A673 (cell line): ENCODE data around the gene SNX18. TPM values are rescaled to one million over a fixed set of nuclear protein-coding genes. Genes with fewer than 3 reads are reported as not detected.
A peak's percentile ranks its signal among the peaks of the same experiment; 100 is the strongest.

Experiments used
- Bru-seq: library from RNA; stranded (reverse); fragments of 400-500 nt; gene quantifications from one replicate; lab custom pipeline; 2021; lab: Mats Ljungman, UMichigan
- BruChase-seq, 2 experiments: library from RNA; stranded (reverse); fragments of 400-500 nt; gene quantifications; one replicate each; lab custom pipeline; 2021; lab: Mats Ljungman, UMichigan
- BruUV-seq: library from RNA; stranded (reverse); fragments of 400-500 nt; replicated peaks from 2 replicates; lab custom pipeline; 2021; lab: Mats Ljungman, UMichigan
- CTCF ChIA-PET: fragments of 300-600 bp; sonication (Branson Sonifier 250); formaldehyde crosslinking; loops from one replicate; lab custom pipeline; 2022; ENCODE audit warnings: antibody characterized with exemption; lab: Charles Lee
- POLR2A ChIA-PET: fragments of 300-600 bp; sonication (Branson Sonifier 250); formaldehyde crosslinking; loops from one replicate; lab custom pipeline; 2022; ENCODE audit warnings: antibody characterized with exemption; ENCODE audit not compliant: low non-redundant PET; lab: Charles Lee
- DNase-seq: peaks from one replicate; pipeline ENCODE4 v3.0.0-alpha.2; 2015; ENCODE audit warnings: low spot score
- H3K27ac ChIP-seq: fragments of 200-600 bp; sonication (generic); 2 replicates; pipeline ENCODE4 v1.5.1; 2016; ENCODE audit warnings: mixed run types, low read depth, mild to moderate bottlenecking, mixed read lengths, antibody characterized with exemption, low read length; ENCODE audit not compliant: poor library complexity, severe bottlenecking
- H3K27me3 ChIP-seq: fragments of 200-600 bp; sonication (generic); replicated peaks from 2 replicates; pipeline ENCODE4 v1.6.1; 2017; ENCODE audit warnings: mixed run types, low read depth, mild to moderate bottlenecking, mixed read lengths, antibody characterized with exemption, low read length; ENCODE audit not compliant: insufficient read depth, poor library complexity
- H3K36me3 ChIP-seq: fragments of 200-600 bp; sonication (generic); 2 replicates; pipeline ENCODE4 v1.6.1; 2016; ENCODE audit warnings: mixed run types, mild to moderate bottlenecking, mixed read lengths, antibody characterized with exemption, low read length; ENCODE audit not compliant: insufficient read depth, poor library complexity, severe bottlenecking
- H3K4me1 ChIP-seq: fragments of 200-600 bp; sonication (generic); 2 replicates; pipeline ENCODE4 v1.6.1; 2017; ENCODE audit warnings: mixed run types, mild to moderate bottlenecking, mixed read lengths, antibody characterized with exemption, low read length; ENCODE audit not compliant: insufficient read depth, poor library complexity, severe bottlenecking
- H3K4me3 ChIP-seq: fragments of 200-600 bp; sonication (generic); 2 replicates; pipeline ENCODE4 v1.5.1; 2016; ENCODE audit warnings: low read depth, mixed run types, mild to moderate bottlenecking, mixed read lengths, low read length; ENCODE audit not compliant: poor library complexity, severe bottlenecking
- H3K9me3 ChIP-seq: fragments of 200-600 bp; sonication (generic); 2 replicates; pipeline ENCODE4 v1.6.1; 2016; ENCODE audit warnings: mixed run types, low read depth, mild to moderate bottlenecking, mixed read lengths, antibody characterized with exemption, low read length; ENCODE audit not compliant: poor library complexity, severe bottlenecking
- EZH2 ChIP-seq: fragments of 200-600 bp; sonication (generic); IDR thresholded peaks from 2 replicates; pipeline ENCODE4 v1.6.1; 2017; ENCODE audit warnings: borderline replicate concordance, low read depth, mild to moderate bottlenecking, mixed read lengths, antibody characterized with exemption, low read length; ENCODE audit not compliant: poor library complexity, severe bottlenecking
- intact Hi-C: fragments of 100-400 bp; cut with micrococcal nuclease; formaldehyde crosslinking; loops from one replicate; pipeline ENCODE4 v1.10.0; 2022; ENCODE audit not compliant: unreplicated experiment
- long read RNA-seq: library from polyadenylated mRNA; stranded (forward); transcript quantifications from one replicate; pipeline ENCODE4 v2.0.0, GENCODE V29; 2022
- total RNA-seq: library from RNA; stranded (reverse); gene quantifications from 2 replicates; pipeline ENCODE4 v1.2.3, GENCODE V29; 2021
- TF ChIP-seq, protein P1 (sequence below): fragments of 300-800, 200-600 bp; sonication (generic); conservative IDR thresholded peaks from 2 replicates; pipeline ENCODE4 v1.5.1; 2017; ENCODE audit warnings: low read depth, mild to moderate bottlenecking, antibody characterized with exemption, low read length, moderate library complexity, mixed read lengths

Gene SNX18, protein sequence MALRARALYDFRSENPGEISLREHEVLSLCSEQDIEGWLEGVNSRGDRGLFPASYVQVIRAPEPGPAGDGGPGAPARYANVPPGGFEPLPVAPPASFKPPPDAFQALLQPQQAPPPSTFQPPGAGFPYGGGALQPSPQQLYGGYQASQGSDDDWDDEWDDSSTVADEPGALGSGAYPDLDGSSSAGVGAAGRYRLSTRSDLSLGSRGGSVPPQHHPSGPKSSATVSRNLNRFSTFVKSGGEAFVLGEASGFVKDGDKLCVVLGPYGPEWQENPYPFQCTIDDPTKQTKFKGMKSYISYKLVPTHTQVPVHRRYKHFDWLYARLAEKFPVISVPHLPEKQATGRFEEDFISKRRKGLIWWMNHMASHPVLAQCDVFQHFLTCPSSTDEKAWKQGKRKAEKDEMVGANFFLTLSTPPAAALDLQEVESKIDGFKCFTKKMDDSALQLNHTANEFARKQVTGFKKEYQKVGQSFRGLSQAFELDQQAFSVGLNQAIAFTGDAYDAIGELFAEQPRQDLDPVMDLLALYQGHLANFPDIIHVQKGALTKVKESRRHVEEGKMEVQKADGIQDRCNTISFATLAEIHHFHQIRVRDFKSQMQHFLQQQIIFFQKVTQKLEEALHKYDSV
- 140 and 143 TPM in 2 replicates for total RNA-seq
- Bru-seq, nascent RNA, result percentile 99 among the genes with signal in this experiment
- percentile 99 among the genes with signal in this experiment for BruChase-seq, experiment 1, labeled RNA remaining after a 2-hour chase
- BruChase-seq, experiment 2, labeled RNA remaining after a 6-hour chase, result percentile 94 among the genes with signal in this experiment
- long read RNA-seq, full-length matches to known transcripts, result 44 of 76 reads
- long read RNA-seq, partial matches to known transcripts, result 1 of 76 reads
- long read RNA-seq, other reads (novel, unspliced or antisense), result 31 of 76 reads

DNA sequence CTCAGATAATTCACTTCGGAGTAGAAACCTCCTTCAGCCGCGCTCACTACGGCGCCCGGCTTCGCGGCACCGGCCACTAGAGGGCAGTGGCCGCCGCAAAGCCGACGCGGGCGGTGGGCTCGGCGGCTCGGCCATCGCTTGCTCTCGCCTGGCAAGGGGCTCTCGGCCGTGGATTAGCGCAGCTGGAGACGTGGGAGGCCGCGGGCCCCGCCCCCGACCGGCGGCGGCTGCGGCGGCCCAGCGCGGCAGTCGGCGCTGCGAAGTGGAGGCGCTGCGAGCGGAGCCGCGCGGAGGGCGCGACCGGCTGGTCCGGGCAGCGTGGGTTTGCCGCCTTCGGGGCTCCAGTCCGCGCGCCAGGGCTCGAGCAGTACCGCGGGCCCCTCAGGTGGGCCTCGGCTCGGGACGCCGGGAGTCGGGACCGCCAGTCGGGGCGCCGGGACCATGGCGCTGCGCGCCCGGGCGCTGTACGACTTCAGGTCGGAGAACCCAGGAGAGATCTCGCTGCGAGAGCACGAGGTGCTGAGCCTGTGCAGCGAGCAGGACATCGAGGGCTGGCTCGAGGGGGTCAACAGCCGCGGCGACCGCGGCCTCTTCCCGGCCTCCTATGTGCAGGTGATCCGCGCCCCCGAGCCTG, at the start of gene SNX18:
Gene SNX18 (plus strand): TSS at position 248 of the 634 bp plus-strand sequence. CDS start 194 bp downstream, at position 442.
- H3K9me3 ChIP-seq, result no peaks in the 10 kb centered on the region
- intact Hi-C loops, result loop anchor here (1.0 to 10.0 kb wide), 6 partner anchors 139 to 627 kb away; no protein-coding TSS in a partner anchor
- peaks cover 41% of the 10 kb centered on the region for H3K36me3 ChIP-seq
- ChIA-PET CTCF (interaction anchor here (0.6 to 3.8 kb wide), 10 partner anchors 10 to 642 kb away, joined by 3 to 29 read pairs (median 4); partner anchors contain the start of gene GPX8), POLR2A (interaction anchor here (1.2 kb wide), 1 partner anchor 328 kb away, joined by 3 read pairs; no protein-coding TSS in a partner anchor)
- H3K27me3 ChIP-seq, result no peaks in the 10 kb centered on the region
- H3K27ac ChIP-seq, result peak within 1 kb of the TSS; percentile 96
- TF ChIP-seq, protein P1, sequence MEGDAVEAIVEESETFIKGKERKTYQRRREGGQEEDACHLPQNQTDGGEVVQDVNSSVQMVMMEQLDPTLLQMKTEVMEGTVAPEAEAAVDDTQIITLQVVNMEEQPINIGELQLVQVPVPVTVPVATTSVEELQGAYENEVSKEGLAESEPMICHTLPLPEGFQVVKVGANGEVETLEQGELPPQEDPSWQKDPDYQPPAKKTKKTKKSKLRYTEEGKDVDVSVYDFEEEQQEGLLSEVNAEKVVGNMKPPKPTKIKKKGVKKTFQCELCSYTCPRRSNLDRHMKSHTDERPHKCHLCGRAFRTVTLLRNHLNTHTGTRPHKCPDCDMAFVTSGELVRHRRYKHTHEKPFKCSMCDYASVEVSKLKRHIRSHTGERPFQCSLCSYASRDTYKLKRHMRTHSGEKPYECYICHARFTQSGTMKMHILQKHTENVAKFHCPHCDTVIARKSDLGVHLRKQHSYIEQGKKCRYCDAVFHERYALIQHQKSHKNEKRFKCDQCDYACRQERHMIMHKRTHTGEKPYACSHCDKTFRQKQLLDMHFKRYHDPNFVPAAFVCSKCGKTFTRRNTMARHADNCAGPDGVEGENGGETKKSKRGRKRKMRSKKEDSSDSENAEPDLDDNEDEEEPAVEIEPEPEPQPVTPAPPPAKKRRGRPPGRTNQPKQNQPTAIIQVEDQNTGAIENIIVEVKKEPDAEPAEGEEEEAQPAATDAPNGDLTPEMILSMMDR, result peak; percentile 91
- TF ChIP-seq EZH2, result no peak
- peak; percentile 97 for DNase-seq
- H3K4me1 ChIP-seq, result peaks cover 24% of the 10 kb centered on the region
- no TSS peak for BruUV-seq
- peak within 1 kb of the TSS; percentile 71 for H3K4me3 ChIP-seq

DNA sequence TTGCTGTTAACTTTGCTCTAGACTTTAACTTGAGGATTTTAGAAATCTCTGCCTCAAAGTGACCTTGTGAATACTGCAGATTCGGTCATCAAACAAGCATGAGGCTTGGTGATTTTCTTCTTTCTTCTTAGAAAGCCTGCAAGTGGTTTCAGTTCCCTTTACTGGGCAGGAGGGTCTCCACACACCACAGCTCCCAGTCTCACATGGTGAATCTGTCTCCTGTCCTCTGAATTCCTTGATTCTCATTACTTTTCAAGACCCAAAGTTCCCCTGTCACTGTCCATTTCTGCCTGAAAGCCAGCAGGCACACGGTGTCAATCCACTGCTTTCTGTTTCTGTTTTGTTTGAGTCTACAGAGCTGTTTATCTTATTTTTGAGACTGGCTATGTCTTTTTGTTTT, 47.9 kb upstream of the SNX18 start:
- no peaks in the 10 kb centered on the region for H3K9me3 ChIP-seq
- intact Hi-C loops, result no loop called here
- no peaks in the 10 kb centered on the region for H3K36me3 ChIP-seq
- BruUV-seq, result no TSS peak
- no peak for TF ChIP-seq EZH2
- TF ChIP-seq, protein P1, result no peak
- no peak overlapping the region for H3K27ac ChIP-seq
- POLR2A ChIA-PET, result no interaction called here
- H3K4me1 ChIP-seq, result no peaks in the 10 kb centered on the region
- no peaks in the 10 kb centered on the region for H3K27me3 ChIP-seq
- DNase-seq, result no peak
- H3K4me3 ChIP-seq, result no peak overlapping the region
- CTCF ChIA-PET, result no interaction called here

DNA sequence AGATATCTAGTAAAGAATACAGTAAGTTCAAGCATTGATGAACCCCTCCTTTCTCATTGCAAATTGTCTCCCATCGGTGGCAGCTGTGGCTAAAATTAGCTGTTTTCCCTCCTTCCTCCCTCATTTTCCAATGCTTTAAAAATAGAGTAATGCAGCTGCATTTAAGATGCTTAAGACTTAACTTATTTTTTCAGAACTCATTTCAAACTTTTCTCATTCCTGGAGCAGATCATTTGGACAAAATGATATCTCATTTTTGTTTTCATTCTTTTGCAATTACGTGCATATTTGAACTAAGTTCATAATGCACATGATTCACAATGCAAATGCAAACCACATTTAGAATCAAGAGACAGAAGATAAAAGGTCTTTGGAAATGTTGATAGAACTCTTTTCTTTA, 47.4 kb upstream of the SNX18 start:
- CTCF ChIA-PET, result no interaction called here

More for the DNA sequence above, 47.4 kb upstream of the SNX18 start:
- POLR2A ChIA-PET, result no interaction called here
- Histone ChIP-seq H3K36me3 (no peaks in the 10 kb centered on the region), H3K27me3 (no peaks in the 10 kb centered on the region), H3K9me3 (no peaks in the 10 kb centered on the region), H3K27ac (no peak overlapping the region), H3K4me3 (no peak overlapping the region), H3K4me1 (no peaks in the 10 kb centered on the region)
- no TSS peak for BruUV-seq
- TF ChIP-seq, protein P1, result no peak
- no peak for TF ChIP-seq EZH2
- DNase-seq, result no peak
- intact Hi-C loops, result no loop called here
